H1 (cell line): Measurements from ENCODE around the gene SERPINA12. TPM values are rescaled to one million over a fixed set of nuclear protein-coding genes. Genes with fewer than 3 reads are reported as not detected.

Source experiments
- CTCF ChIA-PET: fragments of 300-600 bp; sonication (Branson Sonifier 250); formaldehyde crosslinking; loops from one replicate; lab custom pipeline; 2021; ENCODE audit not compliant: partially characterized antibody; lab: Charles Lee
- POLR2A ChIA-PET: fragments of 300-600 bp; sonication (Branson Sonifier 250); formaldehyde crosslinking; loops from one replicate; lab custom pipeline; 2021; ENCODE audit warnings: inconsistent platforms; ENCODE audit not compliant: partially characterized antibody; lab: Charles Lee
- DNase-seq, 2 experiments: peaks; one replicate each; pipeline versions ENCODE4 v3.0.0 to v3.0.0-alpha.2; 2010 to 2022; ENCODE audit warnings: low spot score in 2 of 2, low read depth in 1 of 2, mixed read lengths in 1 of 2
- FAIRE-seq: peaks from 2 replicates; lab custom pipeline; 2011; peaks lifted over from hg19 to GRCh38; lab: Jason Lieb, UNC
- H2AFZ ChIP-seq: 2 replicates; pipeline ENCODE4 v1.8.1; 2012; ENCODE audit warnings: low read length, inconsistent platforms
- H2AK5ac ChIP-seq: 2 replicates; pipeline ENCODE4 v1.6.1; 2013; ENCODE audit warnings: low read depth, low read length
- H2BK120ac ChIP-seq: replicated peaks from 2 replicates; pipeline ENCODE3; 2013; ENCODE audit warnings: low read depth, low read length, inconsistent platforms
- H2BK12ac ChIP-seq: 2 replicates; pipeline ENCODE4 v1.6.1; 2013; ENCODE audit warnings: low read depth, low read length
- H2BK15ac ChIP-seq: 2 replicates; pipeline ENCODE4 v1.6.1; 2013; ENCODE audit warnings: low read length
- H2BK20ac ChIP-seq: 2 replicates; pipeline ENCODE4 v1.6.1; 2013; ENCODE audit warnings: low read length
- H2BK5ac ChIP-seq: 2 replicates; pipeline ENCODE4 v1.6.1; 2013; ENCODE audit warnings: low read depth, low read length
- H3K14ac ChIP-seq: 2 replicates; pipeline ENCODE4 v1.6.1; 2013; ENCODE audit warnings: inconsistent platforms; ENCODE audit not compliant: insufficient read length
- H3K18ac ChIP-seq: 2 replicates; pipeline ENCODE4 v1.6.1; 2013; ENCODE audit warnings: low read length; ENCODE audit errors: extremely low read depth
- H3K23ac ChIP-seq: 2 replicates; pipeline ENCODE4 v1.6.1; 2013; ENCODE audit warnings: inconsistent platforms; ENCODE audit not compliant: insufficient read length
- H3K23me2 ChIP-seq: 2 replicates; pipeline ENCODE4 v1.6.1; 2013; ENCODE audit warnings: low read depth, low read length
- H3K27ac ChIP-seq: 2 replicates; pipeline ENCODE4 v1.6.1; 2011; ENCODE audit warnings: low read depth, low read length, inconsistent platforms
- H3K27me3 ChIP-seq, 4 experiments: replicated peaks in 1 of 4; 1 replicate in 1 of 4; 2 replicates in 3 of 4; pipeline versions ENCODE4 v1.6.1 to v1.8.1; 2011 to 2013; ENCODE audit warnings: low read length in 3 of 4, mild to moderate bottlenecking in 3 of 4, inconsistent platforms in 2 of 4, mixed read lengths in 2 of 4, moderate library complexity in 1 of 4; ENCODE audit not compliant: control insufficient read depth in 3 of 4, insufficient read depth in 3 of 4; ENCODE audit errors: extremely low read depth in 1 of 4
- H3K36me3 ChIP-seq, 4 experiments: 2 replicates each; pipeline versions ENCODE4 v1.6.1 to v1.8.1; 2011 to 2013; ENCODE audit warnings: mild to moderate bottlenecking in 4 of 4, low read length in 3 of 4, moderate library complexity in 2 of 4, control low read depth in 1 of 4, inconsistent platforms in 1 of 4; ENCODE audit not compliant: insufficient read depth in 4 of 4, control insufficient read depth in 2 of 4
- H3K4ac ChIP-seq: replicated peaks from 2 replicates; pipeline ENCODE3; 2013; ENCODE audit warnings: low read length, low read depth, mixed read lengths, inconsistent platforms; ENCODE audit not compliant: insufficient read length
- H3K4me1 ChIP-seq, 4 experiments: replicated peaks in 1 of 4; 1 replicate in 1 of 4; 2 replicates in 3 of 4; pipeline versions ENCODE4 v1.6.1 to v1.8.1; 2011 to 2013; ENCODE audit warnings: low read length in 3 of 4, inconsistent platforms in 2 of 4, mixed read lengths in 1 of 4; ENCODE audit not compliant: insufficient read depth in 4 of 4, control insufficient read depth in 3 of 4
- H3K4me2 ChIP-seq, 2 experiments: 2 replicates each; pipeline versions ENCODE4 v1.6.1 to v1.8.1; 2011 to 2013; ENCODE audit warnings: low read depth in 2 of 2, low read length in 2 of 2, control low read depth in 1 of 2, inconsistent platforms in 1 of 2, mild to moderate bottlenecking in 1 of 2; ENCODE audit not compliant: insufficient read depth in 1 of 2
- H3K4me3 ChIP-seq, 4 experiments: fragments of 200-600, 300-600 bp in 1 of 4; sonication (generic), shearing (Covaris generic), sonication (Bioruptor Twin) in 1 of 4; 2 replicates each; pipeline versions ENCODE4 v1.5.1 to v1.8.1; 2011 to 2016; ENCODE audit warnings: low read length in 4 of 4, low read depth in 3 of 4, control low read depth in 2 of 4, inconsistent platforms in 2 of 4, mild to moderate bottlenecking in 2 of 4, mixed read lengths in 1 of 4, moderate library complexity in 1 of 4; ENCODE audit not compliant: insufficient read depth in 2 of 4; ENCODE audit errors: extremely low read depth in 1 of 4
- H3K56ac ChIP-seq: replicated peaks from 2 replicates; pipeline ENCODE3; 2013; ENCODE audit warnings: low read depth, mild to moderate bottlenecking, mixed read lengths, low read length, inconsistent platforms; ENCODE audit not compliant: insufficient read length
- H3K79me1 ChIP-seq: 2 replicates; pipeline ENCODE4 v1.6.1; 2013; ENCODE audit warnings: low read depth, low read length, control low read depth
- H3K79me2 ChIP-seq, 2 experiments: 2 replicates each; pipeline versions ENCODE4 v1.6.1 to v1.8.1; 2012 to 2013; ENCODE audit warnings: low read length in 2 of 2, mild to moderate bottlenecking in 2 of 2, inconsistent platforms in 1 of 2; ENCODE audit not compliant: insufficient read depth in 2 of 2, control insufficient read depth in 1 of 2
- H3K9ac ChIP-seq, 4 experiments: replicated peaks in 1 of 4; 1 replicate in 1 of 4; 2 replicates in 3 of 4; pipeline versions ENCODE4 v1.6.1 to v1.8.1; 2011 to 2013; ENCODE audit warnings: low read depth in 3 of 4, low read length in 3 of 4, control low read depth in 2 of 4, mild to moderate bottlenecking in 2 of 4, moderate library complexity in 2 of 4, inconsistent platforms in 1 of 4; ENCODE audit errors: extremely low read depth in 1 of 4
- H3K9me3 ChIP-seq, 2 experiments: 2 replicates each; pipeline versions ENCODE4 v1.6.1 to v1.8.1; 2012 to 2013; ENCODE audit warnings: mild to moderate bottlenecking in 2 of 2, moderate library complexity in 2 of 2, control low read depth in 1 of 2, inconsistent platforms in 1 of 2, low read depth in 1 of 2, low read length in 1 of 2, mixed read lengths in 1 of 2; ENCODE audit not compliant: insufficient read depth in 2 of 2
- H4K20me1 ChIP-seq, 2 experiments: replicated peaks in 1 of 2; 2 replicates each; pipeline versions ENCODE3 to v1.8.1; 2011 to 2013; ENCODE audit warnings: inconsistent platforms in 2 of 2, low read length in 2 of 2, mild to moderate bottlenecking in 1 of 2; ENCODE audit not compliant: insufficient read depth in 2 of 2, control insufficient read depth in 1 of 2
- H4K5ac ChIP-seq: 2 replicates; pipeline ENCODE4 v1.6.1; 2013; ENCODE audit warnings: low read length, low read depth, mixed read lengths, inconsistent platforms; ENCODE audit not compliant: insufficient read length
- H4K8ac ChIP-seq: 2 replicates; pipeline ENCODE4 v1.8.0; 2013; ENCODE audit warnings: mild to moderate bottlenecking, moderate library complexity, low read length, inconsistent platforms; ENCODE audit not compliant: insufficient read depth; ENCODE audit errors: extremely low read depth
- H4K91ac ChIP-seq: replicated peaks from 2 replicates; pipeline ENCODE3; 2013; ENCODE audit warnings: low read length, mixed read lengths, inconsistent platforms; ENCODE audit not compliant: insufficient read length
- ATF3 ChIP-seq: IDR thresholded peaks from 2 replicates; pipeline ENCODE4 v1.6.1; 2011; ENCODE audit warnings: low read depth, mild to moderate bottlenecking, low read length; ENCODE audit not compliant: insufficient read depth
- BCL11A ChIP-seq, 2 experiments: IDR thresholded peaks; one replicate each; pipeline ENCODE4 v1.6.1; 2011; ENCODE audit warnings: low read depth in 2 of 2, low read length in 2 of 2, mild to moderate bottlenecking in 2 of 2
- CHD2 ChIP-seq: IDR thresholded peaks from 2 replicates; pipeline ENCODE4 v1.6.1; 2012; ENCODE audit warnings: low read length, improper control_type of control experiment
- FOSL1 ChIP-seq: IDR thresholded peaks from 2 replicates; pipeline ENCODE4 v1.6.1; 2011; ENCODE audit warnings: mild to moderate bottlenecking, low read depth, low read length, moderate library complexity; ENCODE audit not compliant: insufficient read depth
- JUN ChIP-seq: IDR thresholded peaks from 2 replicates; pipeline ENCODE4 v1.6.1; 2011; ENCODE audit warnings: low read depth, mild to moderate bottlenecking, improper control_type of control experiment, low read length
- PHF8 ChIP-seq: fragments of 200-600 bp; sonication (generic); conservative IDR thresholded peaks from 2 replicates; pipeline ENCODE4 v1.7.1; 2012; ENCODE audit warnings: low read depth, mild to moderate bottlenecking, inconsistent platforms, low read length, moderate library complexity
- POLR2AphosphoS5 ChIP-seq: IDR thresholded peaks from 2 replicates; pipeline ENCODE4 v1.6.1; 2011; ENCODE audit warnings: low read depth, low read length
- SAP30 ChIP-seq: fragments of 300-600 bp; sonication (generic); IDR thresholded peaks from 2 replicates; pipeline ENCODE4 v1.7.1; 2012; ENCODE audit warnings: low read length, moderate library complexity, mild to moderate bottlenecking, inconsistent platforms; ENCODE audit not compliant: insufficient read depth, insufficient replicate concordance
- SIRT6 ChIP-seq: IDR thresholded peaks from one replicate; pipeline ENCODE4 v1.7.1; 2012; ENCODE audit warnings: low read length, inconsistent platforms
- SP2 ChIP-seq: IDR thresholded peaks from 2 replicates; pipeline ENCODE4 v1.6.1; 2012; ENCODE audit warnings: mild to moderate bottlenecking, low read length, inconsistent platforms
- TAF7 ChIP-seq: optimal IDR thresholded peaks from 2 replicates; pipeline ENCODE3; 2011; ENCODE audit warnings: low read depth, mild to moderate bottlenecking, inconsistent platforms, low read length, moderate library complexity, borderline replicate concordance
- WGBS, 2 experiments: shearing (Covaris generic) in 1 of 2; methylation state at CpG; one replicate each; pipeline versions ENCODE4 v1.1.6 to v1.1.7; 2013 to 2015; ENCODE audit warnings: low lambda C conversion rate in 2 of 2, mixed read lengths in 2 of 2, inconsistent platforms in 1 of 2, low coverage in 1 of 2, missing lambda C conversion rate in 1 of 2; ENCODE audit not compliant: insufficient replicate concordance in 2 of 2, insufficient coverage in 1 of 2, insufficient read length in 1 of 2; ENCODE audit errors: extremely low coverage in 1 of 2, missing lambda C conversion rate in 1 of 2; 5-methylcytosine and 5-hydroxymethylcytosine counted together
- polyA plus RNA-seq, 7 experiments: library from polyadenylated mRNA; depleted of rRNA in 3 of 7; stranded (reverse) in 5 of 7; unstranded in 2 of 7; fragments of >200 nt in 5 of 7; fragments of 200-250 nt in 2 of 7; gene quantifications; 1 replicate in 5 of 7; 2 replicates in 1 of 7; 4 replicates in 1 of 7; pipeline versions ENCODE4 v1.2.1 to v1.2.3, GENCODE V29; 2011 to 2013; ENCODE audit warnings: missing spikeins in 2 of 7, mixed read lengths in 2 of 7
- total RNA-seq: library from RNA; stranded (reverse); fragmentation: NEBNext Ultra II Directional; extraction: Animal tissue kit (Norgen Biotek cat#: 25700); gene quantifications from 2 replicates; pipeline ENCODE4 v1.2.1, GENCODE V29; 2021

The SERPINA12 gene
- total and polyA plus RNA-seq, 2 of the 8 experiments (the other 6 are each of a cell fraction or from before 2014, with no cell fraction given): not detected

- no peak overlapping the region for H3K4me2 ChIP-seq
- no peak overlapping the region for H2BK20ac ChIP-seq
- H3K9ac ChIP-seq: no peak overlapping the region
- H3K56ac ChIP-seq: no peak overlapping the region
- no peak overlapping the region for H3K4ac ChIP-seq
- ChIA-PET CTCF (interaction anchor here (0.8 to 3.9 kb wide), 4 partner anchors 11 to 102 kb away, joined by 3 to 20 read pairs (median 8); no protein-coding TSS in a partner anchor), POLR2A (interaction anchor here (1.5 kb wide), 1 partner anchor 39 kb away, joined by 6 read pairs; no protein-coding TSS in a partner anchor)
- H3K9me3 ChIP-seq: no peaks in the 10 kb centered on the region
- no peaks in the 10 kb centered on the region for H3K79me2 ChIP-seq
- H3K23ac ChIP-seq: no peak overlapping the region
- no peak overlapping the region for H4K5ac ChIP-seq
- H3K14ac ChIP-seq: no peak overlapping the region
- H3K27ac ChIP-seq: no peak overlapping the region
- WGBS, 2 experiments: 56% methylated on average over 3 of the region's 3 CpGs; no CpG with 5 or more reads in 1 of the 2 experiments
- H3K4me1 ChIP-seq: peaks cover 10 to 20% (median 14%) of the 10 kb centered on the region in 4 experiments
- no peak overlapping the region for H3K18ac ChIP-seq
- H2BK5ac ChIP-seq: no peak overlapping the region
- no peak overlapping the region for H4K8ac ChIP-seq
- no peak overlapping the region for H2BK15ac ChIP-seq
- H3K4me3 ChIP-seq: no peak overlapping the region
- no peak for DNase-seq
- no peak overlapping the region for H2BK12ac ChIP-seq
- no peaks in the 10 kb centered on the region for H3K36me3 ChIP-seq
- H2AK5ac ChIP-seq: no peak overlapping the region
- no peak for FAIRE-seq
- H4K91ac ChIP-seq: no peak overlapping the region
- H3K79me1 ChIP-seq: no peaks in the 10 kb centered on the region
- no peak overlapping the region for H2AFZ ChIP-seq
- H3K27me3 ChIP-seq: no peaks in the 10 kb centered on the region; a peak in 2 of 7 replicates
- H2BK120ac ChIP-seq: no peak overlapping the region
- H4K20me1 ChIP-seq: no peaks in the 10 kb centered on the region
- peaks cover 2% of the 10 kb centered on the region; the same call in 1 of the 2 replicates for H3K23me2 ChIP-seq
- TF ChIP-seq SIRT6 (no peak), POLR2AphosphoS5 (no peak), BCL11A (IDR thresholded peaks at IDR 0.05; ENCODE audit: low read depth in 2 of 2, low read length in 2 of 2) (no peak), JUN (no peak), PHF8 (no peak), SAP30 (no peak), FOSL1 (no peak), SP2 (no peak), ATF3 (no peak), CHD2 (no peak), TAF7 (no peak)
Measured at GRCh38 chr14:94447206-94447605, 62.1 kb downstream of the SERPINA12 start.
